Activated naive CD4-positive, alpha-beta T cell treated with anti-CD3 and anti-CD28 coated beads, Interleukin-2, amount 50 U/mL, for 16 hours (primary cell): Measurements from ENCODE around the gene DOCK6.
"Not testable (repeated sequence)": the region's sequence is repeated elsewhere in the genome, so short reads cannot be mapped to it uniquely, and the experiment has no call there.

Experiments used
- DNase-seq: peaks from one replicate; pipeline ENCODE4 v3.0.0-alpha.2; 2020

DOCK6 gene

DNA sequence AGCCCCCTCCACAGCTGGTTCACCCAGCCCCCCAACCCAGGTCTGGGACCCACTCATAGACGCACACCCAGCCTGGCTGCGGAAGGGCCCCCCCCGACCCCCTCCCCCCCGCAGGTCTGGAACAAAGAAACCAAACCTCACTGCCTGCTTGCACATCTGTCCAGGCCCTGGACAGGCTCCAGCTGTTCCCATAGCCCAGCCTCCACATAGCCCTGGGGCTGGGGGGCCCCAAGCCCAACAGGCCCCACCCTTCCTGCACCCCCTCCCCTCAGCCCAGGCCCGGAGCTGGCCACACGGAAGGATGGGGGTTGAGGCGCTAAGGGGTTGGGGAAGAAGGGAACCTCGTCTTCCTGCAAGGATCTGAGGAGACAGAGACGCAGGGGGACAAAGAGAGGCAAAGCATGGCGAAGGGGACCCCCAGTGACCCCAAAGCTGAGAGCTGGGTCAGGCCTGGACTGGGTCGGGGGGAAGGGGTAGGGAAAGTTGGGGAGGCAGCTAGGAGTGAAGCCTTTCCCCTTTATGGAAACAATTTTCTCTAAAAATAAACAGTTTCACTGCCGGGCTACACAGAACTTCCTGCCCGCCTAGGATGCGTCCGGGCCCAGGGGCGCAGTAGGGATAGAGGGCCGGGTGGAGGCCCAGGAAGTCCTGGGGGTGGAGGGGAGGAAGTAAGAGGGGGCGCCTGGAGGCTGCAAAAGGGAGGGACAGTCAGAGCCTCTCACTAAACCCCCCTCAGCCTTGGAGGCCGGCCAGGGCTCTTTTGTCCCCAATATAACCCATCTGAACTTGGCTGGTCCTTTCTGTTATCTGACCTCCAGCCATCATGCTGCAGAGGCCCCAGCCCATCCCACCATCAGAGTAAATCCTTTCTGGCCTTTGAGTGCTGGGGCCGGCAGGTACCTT is 67.4 kb downstream of the DOCK6 start:
- no peak for DNase-seq

DNA sequence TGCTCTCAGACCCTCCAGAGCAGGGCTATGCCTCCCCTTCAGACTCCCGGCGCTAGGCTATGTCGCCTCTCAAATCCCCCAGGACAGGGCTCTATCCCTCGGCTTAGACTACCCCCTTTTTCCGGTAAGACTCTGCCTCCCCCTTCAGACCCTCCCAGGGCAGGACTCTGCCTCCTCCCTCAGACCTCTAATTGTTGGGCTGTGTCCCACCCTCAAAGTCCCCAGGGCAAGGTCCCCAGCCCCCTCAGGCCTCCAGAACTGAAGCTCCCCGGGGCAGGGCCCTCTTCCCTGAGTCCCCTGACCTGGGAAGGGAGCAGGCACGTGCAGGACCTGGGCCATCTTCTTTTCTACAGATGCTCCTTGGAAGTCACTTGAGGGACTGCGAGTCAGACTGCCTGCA is 68.2 kb downstream of the DOCK6 start:
- no peak for DNase-seq

GRCh38 chr19:11192957-11193939 is 69.1 kb downstream of the DOCK6 start:
- DNase-seq, result no peak

- no peak for DNase-seq
These were observed 70.4 kb downstream of the DOCK6 start for GRCh38 chr19:11191934-11192333.

DNA sequence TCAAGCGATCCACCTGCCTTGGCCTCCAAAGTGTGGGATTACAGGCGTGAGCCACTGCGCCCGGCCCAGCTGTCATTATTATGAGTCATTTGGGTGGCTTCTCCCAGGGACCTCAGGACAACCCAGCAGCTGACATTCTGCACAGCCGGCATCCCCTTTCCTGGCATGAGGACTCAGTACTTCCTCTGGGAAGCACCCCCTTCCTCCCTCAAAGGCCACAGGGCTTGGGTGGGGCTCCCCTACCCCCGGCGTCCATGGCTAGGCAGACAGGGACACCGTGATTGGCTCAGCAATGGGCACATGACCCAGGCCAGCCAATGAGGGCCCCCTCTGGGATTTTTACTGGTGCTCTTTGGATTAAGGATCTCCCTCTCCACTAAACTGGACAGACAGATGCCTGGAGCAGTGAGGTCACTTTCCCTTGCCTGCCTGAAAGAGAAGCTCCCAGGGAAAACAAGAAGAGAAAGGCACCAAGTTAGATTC is 71.0 kb downstream of the DOCK6 start:
- no peak for DNase-seq

DNA sequence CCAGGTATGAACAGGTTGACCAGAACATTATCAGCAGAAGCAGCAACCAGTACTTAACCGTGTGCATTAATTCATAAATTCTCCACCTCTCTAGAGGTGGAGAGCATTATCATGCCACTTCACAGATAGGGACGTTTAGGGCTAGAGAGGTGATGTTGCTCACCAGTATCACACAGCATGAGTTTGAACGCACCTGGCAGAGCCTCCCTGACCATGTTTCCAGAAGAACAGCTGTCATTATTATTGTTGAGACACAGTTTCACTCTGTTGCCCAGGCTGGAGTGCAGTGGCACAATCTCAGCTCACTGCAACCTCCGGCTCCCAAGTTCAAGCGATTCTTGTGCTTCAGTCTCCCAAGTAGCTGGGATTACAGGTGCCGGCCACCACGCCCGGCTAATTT is 71.8 kb downstream of the DOCK6 start:
- no peak for DNase-seq

DNA sequence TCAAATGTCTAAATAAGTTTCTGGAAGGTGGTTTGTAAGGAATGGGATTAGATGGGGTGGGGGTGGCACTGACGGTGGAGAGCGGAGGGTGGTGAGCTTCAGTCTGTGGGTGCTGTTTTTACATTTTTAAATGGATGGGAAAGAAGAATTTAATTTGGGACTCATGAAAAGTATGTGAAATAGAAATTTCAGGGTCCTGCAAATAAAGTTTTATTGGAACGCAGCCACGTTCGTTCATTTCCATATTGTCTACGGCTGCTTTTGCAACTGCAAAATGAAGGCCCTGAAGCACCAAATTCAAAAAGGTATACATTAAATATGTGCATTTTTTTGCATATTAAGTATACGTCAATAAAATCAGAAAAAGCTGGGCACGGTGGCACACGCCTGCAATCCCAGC is 74.9 kb downstream of the DOCK6 start:
- no peak for DNase-seq

DNA sequence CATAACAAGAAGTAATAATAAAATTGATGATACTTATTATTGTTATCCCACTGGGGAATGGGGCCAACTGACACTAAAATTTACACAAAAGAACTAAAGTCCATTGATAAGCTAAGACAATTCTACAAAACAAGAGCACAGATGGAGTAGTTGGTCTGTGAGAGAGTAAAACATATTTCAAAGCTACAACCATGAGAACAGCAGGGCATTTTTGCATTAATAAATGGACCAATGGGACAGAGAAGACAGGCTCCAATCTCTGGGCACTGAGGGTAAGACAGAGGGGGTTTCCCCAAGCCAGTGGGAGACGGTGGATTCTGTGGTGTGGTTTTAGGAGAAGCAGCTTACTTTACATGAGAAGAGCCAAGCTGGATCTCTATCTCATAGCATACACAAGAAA is 79.3 kb downstream of the DOCK6 start:
- DNase-seq, result no peak

DNA sequence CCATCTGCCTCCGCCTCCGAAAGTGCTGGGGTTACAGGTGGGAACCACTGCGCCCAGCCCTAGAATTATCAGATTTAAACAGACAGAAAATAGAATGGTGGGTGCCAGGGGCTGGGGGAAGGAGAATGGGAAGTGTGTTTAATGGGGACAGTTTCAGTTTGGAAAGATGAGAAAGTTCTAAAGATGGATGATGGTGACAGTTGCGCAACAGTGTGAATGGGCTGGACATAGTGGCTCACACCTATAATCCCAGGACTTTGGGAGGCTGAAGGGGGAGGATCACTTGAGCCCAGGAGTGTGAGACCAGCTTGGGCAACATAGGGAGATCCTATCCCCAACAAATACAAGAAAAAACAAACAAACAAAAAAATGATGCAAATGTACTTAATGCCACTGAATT is 80.8 kb downstream of the DOCK6 start:
- DNase-seq, result no peak

- DNase-seq, result not testable (repeated sequence)
These were observed 81.3 kb downstream of the DOCK6 start for GRCh38 chr19:11180975-11181374.

- DNase-seq, result no peak
These were observed 82.0 kb downstream of the DOCK6 start for GRCh38 chr19:11180346-11180745.

GRCh38 chr19:11179716-11180297 is 82.5 kb downstream of the DOCK6 start:
- no peak for DNase-seq

DNA sequence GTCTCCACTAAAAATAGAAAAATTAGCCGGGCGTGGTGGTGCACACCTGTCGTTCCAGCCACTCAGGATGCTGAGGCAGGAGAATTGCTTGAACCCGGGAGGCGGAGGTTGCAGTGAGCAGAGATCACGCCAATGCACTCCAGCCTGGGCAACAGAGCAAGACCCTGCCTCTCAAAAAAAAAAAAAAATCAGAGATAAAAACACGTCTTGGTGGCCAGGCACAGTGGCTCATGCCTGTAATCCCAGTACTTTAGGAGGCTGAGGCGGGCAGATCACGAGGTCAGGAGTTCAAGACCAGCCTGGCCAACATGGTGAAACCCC is 83.2 kb downstream of the DOCK6 start:
- DNase-seq, result not testable (repeated sequence)

DNA sequence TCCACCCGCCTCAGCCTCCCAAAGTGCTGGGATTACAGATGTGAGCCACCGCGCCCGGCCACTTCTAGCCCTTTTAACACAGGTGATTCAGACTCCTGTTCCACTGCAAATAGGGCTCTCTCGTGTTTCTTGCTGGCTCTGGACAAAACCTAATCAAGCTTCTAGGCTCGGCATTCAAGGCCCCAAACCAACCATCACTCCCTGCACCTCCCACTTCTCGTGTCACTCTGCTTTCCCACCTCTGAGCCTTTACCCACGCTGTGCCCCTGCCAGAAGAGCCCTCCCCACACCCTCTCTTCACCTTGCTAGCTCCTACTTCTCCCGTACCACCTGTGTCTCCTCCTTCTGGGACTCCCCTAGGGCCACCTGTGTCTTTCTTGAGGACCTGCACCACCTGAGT is 84.7 kb downstream of the DOCK6 start:
- DNase-seq, result no peak

DNA sequence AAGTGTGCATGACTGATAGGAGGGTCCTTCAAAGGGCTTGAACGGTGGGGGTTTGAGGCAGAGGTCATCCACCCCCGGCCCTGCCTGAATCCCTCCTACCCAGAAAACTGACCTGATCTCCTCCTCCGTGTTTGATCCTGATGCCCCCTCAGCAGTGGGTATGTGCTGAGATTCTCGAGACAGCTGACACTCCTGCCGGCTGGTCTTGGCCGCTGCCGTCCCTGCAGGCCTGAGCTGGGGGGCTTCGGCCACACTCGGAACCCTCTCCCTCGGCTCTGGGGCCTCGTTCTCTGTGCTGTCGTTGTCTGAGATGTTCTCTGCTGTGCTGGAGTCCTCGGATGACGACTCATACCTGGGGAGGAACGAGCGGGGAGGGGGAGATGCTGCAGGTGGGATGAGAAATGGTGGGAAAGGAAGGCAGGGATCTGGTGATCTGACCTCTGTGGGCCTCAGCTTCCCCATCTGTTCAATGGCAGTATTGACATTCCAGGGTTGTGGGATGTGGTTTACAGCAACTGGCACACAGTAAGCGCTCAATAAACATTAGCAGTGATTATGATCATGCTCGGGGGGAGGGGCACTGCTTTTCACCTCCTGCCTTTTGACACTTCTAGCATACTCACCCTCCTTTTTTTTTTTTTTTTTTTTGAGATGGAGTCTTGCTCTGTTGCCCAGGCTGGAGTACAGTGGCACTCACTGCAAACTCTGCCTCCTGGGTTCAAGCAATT is 85.7 kb downstream of the DOCK6 start:
- no peak for DNase-seq

DNA sequence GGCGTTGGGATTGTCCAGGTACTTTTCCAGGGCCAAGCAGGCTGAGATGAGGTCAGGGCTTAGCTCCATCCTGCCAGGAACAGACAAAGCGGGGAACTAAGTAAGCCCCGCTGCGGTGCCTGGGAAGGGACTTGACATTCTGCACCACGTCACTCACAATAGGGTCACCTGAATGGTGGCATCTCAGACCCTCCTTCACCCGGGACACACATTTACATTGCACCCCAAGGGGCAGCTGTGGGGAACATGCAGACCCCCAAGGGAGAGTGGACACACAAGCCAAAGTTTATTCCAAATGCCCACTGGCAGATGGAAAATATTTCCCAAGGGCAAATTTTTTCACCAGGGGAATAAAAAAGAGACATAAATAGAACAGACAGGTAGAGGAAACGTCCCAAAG is 86.4 kb downstream of the DOCK6 start:
- DNase-seq, result no peak

DNA sequence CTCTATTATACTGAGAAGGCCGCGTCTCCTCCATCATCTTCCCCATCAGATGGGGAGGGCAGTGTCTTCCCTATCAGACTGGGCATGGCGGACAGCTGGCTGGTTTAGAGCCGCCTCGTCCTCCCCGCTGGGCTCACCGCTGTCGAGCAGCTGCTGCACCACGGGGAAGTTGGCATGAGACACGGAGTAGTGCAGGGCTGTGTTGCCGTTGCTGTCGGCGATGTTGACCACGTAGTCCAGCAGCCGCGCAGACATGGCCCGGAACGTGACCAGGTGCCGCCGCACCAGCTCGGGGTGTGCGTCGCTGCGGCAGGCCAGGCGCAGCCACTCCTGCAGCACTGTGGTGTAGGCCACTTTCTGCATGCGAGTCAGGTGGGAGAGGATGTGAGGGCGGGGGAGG is 88.0 kb downstream of the DOCK6 start:
- no peak for DNase-seq

DNA sequence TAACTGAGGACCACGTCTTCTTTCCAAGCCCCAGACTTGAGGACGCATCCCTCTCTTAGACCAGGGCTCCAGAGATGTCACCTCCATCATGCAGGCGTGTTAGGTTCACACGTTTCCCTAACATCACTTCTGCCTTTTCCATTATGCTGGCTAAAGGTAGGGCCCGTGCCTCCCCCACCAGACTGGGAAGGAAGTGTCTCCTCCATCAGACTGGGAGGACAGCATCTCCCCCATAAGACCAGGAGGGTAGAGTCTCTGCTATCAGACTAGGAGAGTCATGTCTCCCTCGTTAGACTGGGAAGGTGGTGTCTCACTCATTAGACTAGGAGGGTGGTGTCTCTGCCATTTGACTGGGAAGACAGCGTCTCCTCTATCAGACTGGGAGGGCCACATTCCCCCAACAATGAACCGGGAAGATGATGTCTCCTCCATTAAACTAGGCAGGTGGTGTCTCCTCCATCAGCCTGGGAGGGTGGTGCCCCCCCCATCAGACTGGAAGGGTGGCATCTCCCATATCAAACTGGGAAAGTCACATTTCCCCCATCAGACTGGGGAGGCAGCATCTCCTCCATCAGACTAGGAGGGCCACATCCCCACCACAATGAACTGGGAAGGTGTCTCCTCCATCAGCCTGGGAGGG is 88.7 kb downstream of the DOCK6 start:
- DNase-seq, result no peak

GRCh38 chr19:11172576-11172975 is 89.7 kb downstream of the DOCK6 start:
- no peak for DNase-seq

DNA sequence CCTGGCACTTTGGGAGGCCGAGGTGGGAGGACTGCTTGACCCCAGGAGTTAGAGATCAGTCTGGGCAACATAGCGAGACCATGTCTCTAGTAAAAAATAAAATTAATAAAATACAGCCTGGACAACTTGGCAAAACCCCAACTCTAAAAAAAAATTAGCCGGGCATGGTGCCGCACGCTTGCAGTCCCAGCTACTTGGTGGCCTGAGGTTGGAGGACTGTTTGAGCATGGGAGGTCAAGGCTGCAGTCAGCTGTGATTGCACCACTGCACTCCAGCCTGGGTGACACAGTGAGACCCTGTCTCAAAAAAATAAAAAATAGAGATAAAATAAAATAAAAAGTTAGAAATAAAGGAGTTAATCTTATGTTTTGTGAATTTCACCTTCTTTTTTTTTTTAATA is 91.2 kb downstream of the DOCK6 start:
- DNase-seq, result no peak

DNA sequence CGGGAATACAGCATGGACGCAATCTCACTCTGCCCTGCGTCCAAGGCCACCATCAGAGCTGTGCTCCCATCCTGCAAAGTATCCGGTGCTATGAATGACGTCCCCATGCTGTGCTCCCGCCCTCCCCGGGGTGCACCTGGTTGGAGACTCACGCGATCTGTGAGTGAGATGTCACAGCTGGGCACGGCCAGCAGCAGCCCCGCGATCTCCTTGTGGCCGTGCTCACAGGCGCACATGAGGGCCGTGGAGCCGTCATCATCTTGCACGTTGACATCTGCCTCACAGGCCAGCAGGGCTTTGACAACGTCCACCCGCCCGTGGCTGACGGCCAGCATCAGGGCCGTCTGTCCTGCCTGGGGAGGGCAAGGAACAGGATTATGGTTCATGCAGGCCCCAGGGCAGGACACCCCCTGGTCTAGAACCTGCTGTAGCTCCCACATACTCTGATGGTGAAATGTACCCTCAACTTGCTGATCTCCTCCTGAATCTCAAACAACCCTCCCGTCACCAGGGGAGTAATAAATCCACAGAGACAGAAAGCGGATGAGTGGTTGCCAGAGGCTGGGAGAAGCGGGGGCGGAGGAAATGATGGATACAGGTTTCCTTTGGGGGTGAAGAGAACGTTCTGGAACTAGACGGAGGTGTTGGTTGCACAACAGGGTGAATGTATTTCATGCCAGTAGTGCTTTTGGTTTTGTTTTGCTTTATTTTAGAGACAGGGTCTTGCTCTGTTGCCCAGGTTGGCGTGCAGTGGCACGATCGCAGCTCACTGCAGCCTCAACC is 92.2 kb downstream of the DOCK6 start:
- DNase-seq, result no peak
